ENCODE measurements around the gene PPP2R3A. TPM values are rescaled to one million over a fixed set of nuclear protein-coding genes. Genes with fewer than 3 reads are reported as not detected.

The PPP2R3A gene
- total and polyA plus RNA-seq, 2 donors (not counting 3 experiments of a cell fraction or from before 2014, with no cell fraction given): 3.3 to 14.6 TPM

- dilution Hi-C loops (cut with MboI; ENCODE audit: extremely low pct_ligation_motif_present, low sequenced_read_pairs): no loop called here
- DNase-seq (ENCODE audit: low read depth, low spot score) (no peak), FAIRE-seq (no peak)
- Histone ChIP-seq H3K27me3 (ENCODE audit: control insufficient read depth in 2 of 2, insufficient read depth in 2 of 2, low read length in 2 of 2) (no peaks in the 10 kb centered on the region), H3K4me2 (ENCODE audit: insufficient read depth, low read length) (no peak overlapping the region), H3K9me3 (replicated peaks; ENCODE audit: control insufficient read depth, insufficient read depth, low read length) (no peaks in the 10 kb centered on the region), H3K79me2 (ENCODE audit: control insufficient read depth, insufficient read depth, low read length) (no peaks in the 10 kb centered on the region), H3K9me1 (replicated peaks; ENCODE audit: control insufficient read depth, extremely low read depth, insufficient read depth, low read length) (no peaks in the 10 kb centered on the region), H3K4me3 (replicated peaks in 1 of 3; ENCODE audit: insufficient read depth in 1 of 3, low read depth in 1 of 3, low read length in 3 of 3) (no peak overlapping the region), H3K9ac (replicated peaks; ENCODE audit: extremely low read depth, insufficient read depth, low read length) (no peak overlapping the region), H4K20me1 (replicated peaks; ENCODE audit: control insufficient read depth, extremely low read depth, insufficient read depth, low read length) (no peaks in the 10 kb centered on the region), H3K4me1 (ENCODE audit: control insufficient read depth, extremely low read depth, insufficient read depth, low read length) (no peaks in the 10 kb centered on the region), H2AFZ (ENCODE audit: low read depth, low read length) (no peak overlapping the region), H3K36me3 (ENCODE audit: control insufficient read depth in 2 of 2, extremely low read depth in 1 of 2, insufficient read depth in 2 of 2, low read length in 2 of 2) (no peaks in the 10 kb centered on the region), H3K27ac (ENCODE audit: insufficient read depth, low read depth, low read length) (no peak overlapping the region)
- ChIA-PET POLR2A (no interaction called here), CTCF (no interaction called here)
- intact Hi-C loops (cut with micrococcal nuclease): no loop called here
- no peak for TF ChIP-seq GATA2 (IDR thresholded peaks at IDR 0.05; ENCODE audit: insufficient read depth, insufficient read length, low read depth, low read length)
- no peak for TF ChIP-seq FOS (IDR thresholded peaks at IDR 0.05; ENCODE audit: borderline replicate concordance, insufficient read depth, low read length)
- no peak for TF ChIP-seq MAX (IDR thresholded peaks at IDR 0.05; ENCODE audit: insufficient read depth, insufficient read length)
- TF ChIP-seq JUN (IDR thresholded peaks at IDR 0.05; ENCODE audit: borderline replicate concordance, insufficient read depth, insufficient read length, low read depth): no peak
- TF ChIP-seq POLR2A (IDR thresholded peaks at IDR 0.05; ENCODE audit: low read depth, low read length): no peak
- TF ChIP-seq POLR2AphosphoS5 (IDR thresholded peaks at IDR 0.05; ENCODE audit: insufficient read depth, low read depth, low read length): no peak
- no peak for TF ChIP-seq CTCF (IDR thresholded peaks at IDR 0.05; ENCODE audit: extremely low read depth in 1 of 2, insufficient read depth in 1 of 2, low read depth in 1 of 2, low read length in 2 of 2)
- TF ChIP-seq MYC (IDR thresholded peaks at IDR 0.05; ENCODE audit: low read depth, low read length): no peak
- TF ChIP-seq EZH2 (IDR thresholded peaks at IDR 0.05; ENCODE audit: borderline replicate concordance, low read depth, low read length, severe bottlenecking): no peak
- BruUV-seq (replicated peaks): no TSS peak
Measured at GRCh38 chr3:136120373-136121348, 155.1 kb downstream of the PPP2R3A start.

Data from endothelial cell of umbilical vein (primary cell).